Prostate gland (tissue), 2 donors: Measurements from ENCODE around the gene PERP.

Experiments used
- CTCF ChIP-seq, 4 experiments: fragments of 200-600 bp in 2 of 4; fragments of 450-650 bp in 2 of 4; sonication (generic) in 2 of 4; IDR thresholded peaks; 1 replicate in 3 of 4; 2 replicates in 1 of 4; pipeline ENCODE4 v1.5.1; 2016 to 2019; ENCODE audit warnings: antibody characterized with exemption in 4 of 4, mild to moderate bottlenecking in 2 of 4, moderate library complexity in 2 of 4
- POLR2A ChIP-seq: fragments of 450-650 bp; IDR thresholded peaks from one replicate; pipeline ENCODE4 v1.6.1; 2016; ENCODE audit warnings: antibody characterized with exemption, mild to moderate bottlenecking

DNA sequence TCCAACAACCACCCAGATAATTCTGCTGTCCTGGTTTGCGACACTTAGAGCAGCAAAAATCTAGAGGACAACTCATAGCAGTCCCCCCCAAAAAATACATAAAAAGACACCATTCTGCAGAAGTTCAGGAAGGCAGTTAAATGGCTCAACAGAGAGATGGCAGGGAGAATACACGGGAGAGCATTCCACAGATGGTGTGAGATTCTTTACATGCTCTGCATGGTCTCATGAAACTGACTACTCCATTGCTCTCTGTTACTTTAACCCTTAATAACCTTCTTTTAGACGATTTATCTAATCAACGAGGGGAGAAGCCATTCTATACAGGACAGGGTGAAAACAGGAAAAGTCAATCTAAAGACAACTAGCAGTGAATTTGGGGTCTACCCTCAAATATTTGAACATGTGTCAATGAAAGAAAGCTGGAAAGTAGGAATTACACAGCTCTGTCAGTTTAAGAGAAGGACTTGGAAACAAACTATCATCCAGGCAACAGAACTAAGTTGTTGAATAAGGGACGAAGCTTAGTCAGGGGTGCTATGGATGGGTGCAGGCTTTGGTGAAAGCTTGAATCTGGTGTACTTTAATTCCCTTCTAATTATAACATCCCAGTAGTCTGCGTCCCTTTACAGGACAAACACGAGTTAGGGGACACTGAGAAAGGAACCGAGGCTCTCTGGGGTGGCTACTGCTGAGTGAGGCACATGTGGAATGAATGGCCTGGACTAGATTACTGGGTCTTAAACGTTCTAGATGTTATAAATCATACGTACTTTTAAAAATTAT, 5.1 kb downstream of the PERP start:
- no peak for TF ChIP-seq CTCF (IDR thresholded peaks at IDR 0.05)
- TF ChIP-seq POLR2A: no peak
